Measurements from ENCODE around the gene RND3. TPM values are rescaled to one million over a fixed set of nuclear protein-coding genes. Genes with fewer than 3 reads are reported as not detected.

Gene RND3
- total RNA-seq, 1 experiment from 2014 or later: 56.7 TPM

- no peak for DNase-seq (ENCODE audit: low spot score)
These were observed 45.7 kb downstream of the RND3 start for GRCh38 chr2:150441784-150442183.

- DNase-seq (ENCODE audit: low spot score): no peak
These were observed 46.2 kb downstream of the RND3 start for GRCh38 chr2:150441226-150441625.

GRCh38 chr2:150438654-150439053, 48.8 kb downstream of the RND3 start:
- DNase-seq (ENCODE audit: low spot score): no peak

- no peak for DNase-seq (ENCODE audit: low spot score)
These were observed 49.4 kb downstream of the RND3 start for GRCh38 chr2:150438041-150438440.

- DNase-seq (ENCODE audit: low spot score): no peak
These were observed 55.2 kb downstream of the RND3 start for GRCh38 chr2:150432312-150432625.

GRCh38 chr2:150431561-150432311, 55.7 kb downstream of the RND3 start:
- no peak for DNase-seq (ENCODE audit: low spot score)

GRCh38 chr2:150429384-150429961, 58.0 kb downstream of the RND3 start:
- no peak for DNase-seq (ENCODE audit: low spot score)

- no peak for DNase-seq (ENCODE audit: low spot score)
These were observed 58.8 kb downstream of the RND3 start for GRCh38 chr2:150428641-150429040.

GRCh38 chr2:150427298-150427697, 60.2 kb downstream of the RND3 start:
- no peak for DNase-seq (ENCODE audit: low spot score)

- DNase-seq (ENCODE audit: low spot score): no peak
These were observed 60.7 kb downstream of the RND3 start for GRCh38 chr2:150426724-150427123.

GRCh38 chr2:150426315-150426714, 61.2 kb downstream of the RND3 start:
- no peak for DNase-seq (ENCODE audit: low spot score)

- no peak for DNase-seq (ENCODE audit: low spot score)
These were observed 62.1 kb downstream of the RND3 start for GRCh38 chr2:150425121-150425955.

GRCh38 chr2:150424406-150424805, 63.1 kb downstream of the RND3 start:
- no peak for DNase-seq (ENCODE audit: low spot score)

- DNase-seq (ENCODE audit: low spot score): no peak
These were observed 66.3 kb downstream of the RND3 start for GRCh38 chr2:150421126-150421651.

GRCh38 chr2:150418916-150419315, 68.6 kb downstream of the RND3 start:
- DNase-seq (ENCODE audit: low spot score): no peak
